Breast epithelium (tissue), 4 donors: Measurements from ENCODE around the gene TMEM80. TPM values are rescaled to one million over a fixed set of nuclear protein-coding genes. Genes with fewer than 3 reads are reported as not detected.
A peak's percentile ranks its signal among the peaks of the same experiment; 100 is the strongest.

Experiments used
- DNase-seq, 2 donors: peaks; one replicate each; pipeline ENCODE4 v3.0.0-alpha.2; 2019; ENCODE audit warnings: low spot score in 2 of 2
- H3K27ac ChIP-seq, 2 donors: fragments of 200-600 bp; sonication (generic) in 1 of 2; one replicate each; pipeline ENCODE4 v1.5.1; 2016 to 2019; ENCODE audit warnings: mild to moderate bottlenecking in 1 of 2
- H3K27me3 ChIP-seq, 2 donors: fragments of 200-600 bp; sonication (generic) in 1 of 2; one replicate each; pipeline versions ENCODE4 v1.5.1 to v1.6.0; 2017 to 2019; ENCODE audit warnings: control low read depth in 1 of 2, mild to moderate bottlenecking in 1 of 2
- H3K36me3 ChIP-seq: fragments of 200-600 bp; one replicate; pipeline ENCODE4 v1.5.1; 2019
- H3K4me1 ChIP-seq, 2 donors: fragments of 200-600 bp; sonication (generic); one replicate each; pipeline ENCODE4 v1.5.1; 2016 to 2019; ENCODE audit warnings: control low read depth in 1 of 2
- H3K4me3 ChIP-seq, 3 donors: fragments of 200-600 bp; sonication (generic); 1 replicate in 2 of 3; 2 replicates in 1 of 3; pipeline ENCODE4 v1.5.1; 2016 to 2019; ENCODE audit warnings: mild to moderate bottlenecking in 3 of 3, moderate library complexity in 2 of 3
- H3K9me3 ChIP-seq, 2 donors: fragments of 200-600 bp; sonication (generic) in 1 of 2; one replicate each; pipeline ENCODE4 v1.5.1; 2016 to 2019; ENCODE audit warnings: control low read depth in 1 of 2
- POLR2A ChIP-seq: fragments of 450-650 bp; IDR thresholded peaks from one replicate; pipeline ENCODE4 v1.6.1; 2016; ENCODE audit warnings: antibody characterized with exemption, mild to moderate bottlenecking, moderate library complexity
- POLR2AphosphoS5 ChIP-seq, 3 donors: sonication (generic); formaldehyde crosslinking; IDR thresholded peaks; one replicate each; pipeline ENCODE4 v1.6.1; 2017; ENCODE audit warnings: antibody characterized with exemption in 3 of 3
- intact Hi-C: fragments of 100-400 bp; cut with DNase I; formaldehyde crosslinking; loops from one replicate; pipeline ENCODE4 v1.15.1; 2023; ENCODE audit warnings: low total_unique reads
- total RNA-seq, 3 donors: library from RNA; depleted of rRNA; stranded (reverse); fragments of >200 nt; gene quantifications; one replicate each; pipeline ENCODE4 v1.1.0, GENCODE V29; 2016
- TF ChIP-seq, protein P1 (sequence below), 3 donors: fragments of 450-650 bp; IDR thresholded peaks; one replicate each; pipeline ENCODE4 v1.5.1; 2016 to 2017; ENCODE audit warnings: antibody characterized with exemption in 3 of 3, mild to moderate bottlenecking in 3 of 3, moderate library complexity in 3 of 3

TMEM80 gene
- total RNA-seq, 3 donors from 2014 or later: 25.9 to 51.8 (median 29.1) TPM

- no peak for TF ChIP-seq POLR2A
- intact Hi-C loops: no loop called here
- no peaks in the 10 kb centered on the region for H3K4me1 ChIP-seq
- no peak overlapping the region for H3K27ac ChIP-seq
- no peak for DNase-seq
- no peaks in the 10 kb centered on the region for H3K27me3 ChIP-seq
- H3K9me3 ChIP-seq: no peaks in the 10 kb centered on the region
- H3K4me3 ChIP-seq: no peak overlapping the region
- H3K36me3 ChIP-seq: no peaks in the 10 kb centered on the region
Measured at GRCh38 chr11:655036-655726, 40.4 kb upstream of the TMEM80 start.

DNA sequence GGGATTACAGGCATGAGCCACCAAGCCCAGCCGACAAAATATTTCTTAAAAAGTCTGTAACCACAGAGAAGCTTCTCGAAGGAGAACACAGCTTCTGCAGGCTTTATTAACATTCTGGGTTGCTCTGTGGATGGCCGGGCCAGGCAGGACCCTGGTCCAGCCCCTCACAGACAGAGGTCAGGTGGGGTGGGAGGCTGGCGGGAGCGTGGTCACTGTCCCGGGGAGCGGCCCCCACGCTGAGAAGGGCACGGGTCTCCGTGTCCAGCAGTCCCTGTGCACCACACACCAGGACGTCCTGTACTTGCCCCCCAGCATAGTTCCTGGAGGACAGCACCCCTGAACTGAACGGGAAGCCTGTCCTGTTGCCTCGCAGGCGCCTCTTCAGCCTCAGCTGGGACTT, 39.2 kb upstream of the TMEM80 start:
- intact Hi-C loops: no loop called here
- DNase-seq: no peak
- no peak overlapping the region for H3K27ac ChIP-seq
- no peaks in the 10 kb centered on the region for H3K36me3 ChIP-seq
- no peaks in the 10 kb centered on the region for H3K4me1 ChIP-seq
- no peak overlapping the region for H3K4me3 ChIP-seq
- TF ChIP-seq POLR2AphosphoS5 (IDR thresholded peaks at IDR 0.05): no peak
- no peak for TF ChIP-seq POLR2A
- TF ChIP-seq, protein P1, sequence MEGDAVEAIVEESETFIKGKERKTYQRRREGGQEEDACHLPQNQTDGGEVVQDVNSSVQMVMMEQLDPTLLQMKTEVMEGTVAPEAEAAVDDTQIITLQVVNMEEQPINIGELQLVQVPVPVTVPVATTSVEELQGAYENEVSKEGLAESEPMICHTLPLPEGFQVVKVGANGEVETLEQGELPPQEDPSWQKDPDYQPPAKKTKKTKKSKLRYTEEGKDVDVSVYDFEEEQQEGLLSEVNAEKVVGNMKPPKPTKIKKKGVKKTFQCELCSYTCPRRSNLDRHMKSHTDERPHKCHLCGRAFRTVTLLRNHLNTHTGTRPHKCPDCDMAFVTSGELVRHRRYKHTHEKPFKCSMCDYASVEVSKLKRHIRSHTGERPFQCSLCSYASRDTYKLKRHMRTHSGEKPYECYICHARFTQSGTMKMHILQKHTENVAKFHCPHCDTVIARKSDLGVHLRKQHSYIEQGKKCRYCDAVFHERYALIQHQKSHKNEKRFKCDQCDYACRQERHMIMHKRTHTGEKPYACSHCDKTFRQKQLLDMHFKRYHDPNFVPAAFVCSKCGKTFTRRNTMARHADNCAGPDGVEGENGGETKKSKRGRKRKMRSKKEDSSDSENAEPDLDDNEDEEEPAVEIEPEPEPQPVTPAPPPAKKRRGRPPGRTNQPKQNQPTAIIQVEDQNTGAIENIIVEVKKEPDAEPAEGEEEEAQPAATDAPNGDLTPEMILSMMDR (IDR thresholded peaks at IDR 0.05): no peak
- H3K9me3 ChIP-seq: no peaks in the 10 kb centered on the region
- no peaks in the 10 kb centered on the region for H3K27me3 ChIP-seq

DNA sequence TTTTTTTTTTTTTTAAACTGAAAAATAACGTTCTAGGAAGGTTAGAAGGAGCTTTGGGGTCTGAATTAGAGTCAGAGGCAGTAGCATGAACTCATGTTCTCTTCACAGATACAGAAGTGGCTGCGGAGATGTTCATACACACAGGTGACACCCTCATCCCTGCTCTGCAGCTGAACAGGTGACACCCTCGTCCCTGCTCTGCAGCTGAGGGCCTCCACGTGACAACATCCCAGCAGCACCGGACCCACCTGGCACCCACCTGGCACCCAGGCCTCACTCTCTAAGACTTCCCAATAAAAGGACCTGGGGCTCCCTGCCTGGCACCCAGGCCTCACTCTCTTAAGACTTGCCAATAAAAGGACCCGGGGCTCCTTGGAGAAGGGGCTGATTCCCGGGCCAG, 38.8 kb upstream of the TMEM80 start:
- no peak for DNase-seq

GRCh38 chr11:657691-658126, 37.9 kb upstream of the TMEM80 start:
- intact Hi-C loops: loop anchor here (2.0 kb wide), 1 partner anchor 79 kb away; no protein-coding TSS in a partner anchor
- H3K36me3 ChIP-seq: no peaks in the 10 kb centered on the region
- no peaks in the 10 kb centered on the region for H3K27me3 ChIP-seq
- DNase-seq: no peak
- no peaks in the 10 kb centered on the region for H3K4me1 ChIP-seq
- H3K9me3 ChIP-seq: no peaks in the 10 kb centered on the region
- H3K27ac ChIP-seq: peak overlapping the region; percentile 57 to 60
- TF ChIP-seq, protein P1 (IDR thresholded peaks at IDR 0.05): no peak
- TF ChIP-seq POLR2A (no peak), POLR2AphosphoS5 (IDR thresholded peaks at IDR 0.05) (no peak)
- H3K4me3 ChIP-seq: peak overlapping the region in 1 of 3 donors; percentile 13

More for the DNA sequence above, 38.8 kb upstream of the TMEM80 start:
- no peak overlapping the region for H3K27ac ChIP-seq
- intact Hi-C loops: no loop called here
- H3K9me3 ChIP-seq: no peaks in the 10 kb centered on the region
- H3K36me3 ChIP-seq: no peaks in the 10 kb centered on the region
- H3K4me3 ChIP-seq: no peak overlapping the region
- TF ChIP-seq, protein P1 (IDR thresholded peaks at IDR 0.05): no peak
- TF ChIP-seq POLR2AphosphoS5 (IDR thresholded peaks at IDR 0.05): no peak
- no peak for TF ChIP-seq POLR2A
- H3K4me1 ChIP-seq: no peaks in the 10 kb centered on the region
- H3K27me3 ChIP-seq: no peaks in the 10 kb centered on the region

DNA sequence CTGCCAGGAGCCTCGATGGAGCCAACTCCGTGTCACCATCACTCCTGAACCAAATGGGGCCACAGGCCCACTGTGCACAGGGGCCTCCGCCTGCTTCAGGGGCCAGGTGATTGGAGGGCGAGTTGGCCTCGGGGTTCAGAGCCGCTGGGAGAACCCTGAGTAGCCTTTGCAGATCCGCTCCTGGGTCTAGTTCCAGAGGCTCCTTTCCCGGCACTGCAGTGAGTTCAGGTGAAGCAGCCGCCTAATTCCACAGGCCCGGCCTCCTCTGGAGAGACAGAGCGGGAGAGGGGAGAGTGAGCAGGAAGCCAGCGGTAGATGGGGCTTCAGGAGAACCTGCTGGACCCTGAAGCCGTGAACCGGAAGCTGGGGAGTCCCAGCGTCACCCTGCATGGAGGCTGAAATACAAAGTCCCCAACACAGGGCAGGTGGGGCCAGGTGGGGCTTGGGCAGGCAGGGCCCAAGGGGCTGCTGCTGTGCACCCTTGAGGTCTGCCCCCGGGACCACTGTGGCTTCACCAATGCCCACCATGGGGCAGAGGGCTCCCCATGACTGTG, 36.0 kb upstream of the TMEM80 start:
- Histone ChIP-seq H3K27ac (no peak overlapping the region), H3K4me1 (no peaks in the 10 kb centered on the region), H3K9me3 (no peaks in the 10 kb centered on the region), H3K27me3 (no peaks in the 10 kb centered on the region), H3K36me3 (no peaks in the 10 kb centered on the region), H3K4me3 (no peak overlapping the region)
- no peak for DNase-seq
- intact Hi-C loops: loop anchor here (2.0 kb wide), 1 partner anchor 77 kb away; no protein-coding TSS in a partner anchor
- no peak for TF ChIP-seq POLR2A
- TF ChIP-seq, protein P1 (IDR thresholded peaks at IDR 0.05): no peak
- no peak for TF ChIP-seq POLR2AphosphoS5 (IDR thresholded peaks at IDR 0.05)
